Measurements from ENCODE around the gene PANK4. TPM values are rescaled to one million over a fixed set of nuclear protein-coding genes. Genes with fewer than 3 reads are reported as not detected.

PANK4 gene
- total and polyA plus RNA-seq, 9 of the 15 experiments (the other 6 are each of a cell fraction or from before 2014, with no cell fraction given): 0.93 to 55.6 (median 31.5) TPM

- Histone ChIP-seq H3K9ac (ENCODE audit: insufficient read depth in 1 of 2, low read depth in 2 of 2, low read length in 2 of 2) (no peak overlapping the region), H3K9me1 (ENCODE audit: control insufficient read depth, insufficient read depth, low read length) (no peaks in the 10 kb centered on the region), H3K79me2 (ENCODE audit: control insufficient read depth, insufficient read depth, low read length) (no peaks in the 10 kb centered on the region), H3K4me1 (replicated peaks in 1 of 2; ENCODE audit: control insufficient read depth in 2 of 2, insufficient read depth in 2 of 2, low read length in 2 of 2) (peaks cover 10 to 63% of the 10 kb centered on the region in 2 experiments; a peak in 4 of 5 replicates), H3K4me2 (ENCODE audit: insufficient read depth, low read length) (no peak overlapping the region), H3K4me3 (no peak overlapping the region), H3K27ac (ENCODE audit: extremely low read depth, low read depth, low read length) (no peak overlapping the region), H2AFZ (ENCODE audit: low read depth, low read length) (no peak overlapping the region), H3K9me3 (replicated peaks; ENCODE audit: control insufficient read depth, insufficient read depth, low read depth, low read length) (no peaks in the 10 kb centered on the region), H3K36me3 (ENCODE audit: control insufficient read depth, insufficient read depth, low read length) (no peaks in the 10 kb centered on the region), H3K27me3 (ENCODE audit: control insufficient read depth in 2 of 2, insufficient read depth in 2 of 2, low read length in 2 of 2) (peaks cover 29 to 44% of the 10 kb centered on the region in 2 experiments), H4K20me1 (replicated peaks; ENCODE audit: control insufficient read depth, insufficient read depth, low read length) (no peaks in the 10 kb centered on the region)
- TF ChIP-seq CTCFL (IDR thresholded peaks at IDR 0.05; ENCODE audit: borderline replicate concordance, insufficient read depth, low read depth, low read length, poor library complexity, severe bottlenecking) (no peak), ZKSCAN1 (IDR thresholded peaks at IDR 0.05; ENCODE audit: low read depth, low read length) (no peak)
- TF ChIP-seq, protein P1, sequence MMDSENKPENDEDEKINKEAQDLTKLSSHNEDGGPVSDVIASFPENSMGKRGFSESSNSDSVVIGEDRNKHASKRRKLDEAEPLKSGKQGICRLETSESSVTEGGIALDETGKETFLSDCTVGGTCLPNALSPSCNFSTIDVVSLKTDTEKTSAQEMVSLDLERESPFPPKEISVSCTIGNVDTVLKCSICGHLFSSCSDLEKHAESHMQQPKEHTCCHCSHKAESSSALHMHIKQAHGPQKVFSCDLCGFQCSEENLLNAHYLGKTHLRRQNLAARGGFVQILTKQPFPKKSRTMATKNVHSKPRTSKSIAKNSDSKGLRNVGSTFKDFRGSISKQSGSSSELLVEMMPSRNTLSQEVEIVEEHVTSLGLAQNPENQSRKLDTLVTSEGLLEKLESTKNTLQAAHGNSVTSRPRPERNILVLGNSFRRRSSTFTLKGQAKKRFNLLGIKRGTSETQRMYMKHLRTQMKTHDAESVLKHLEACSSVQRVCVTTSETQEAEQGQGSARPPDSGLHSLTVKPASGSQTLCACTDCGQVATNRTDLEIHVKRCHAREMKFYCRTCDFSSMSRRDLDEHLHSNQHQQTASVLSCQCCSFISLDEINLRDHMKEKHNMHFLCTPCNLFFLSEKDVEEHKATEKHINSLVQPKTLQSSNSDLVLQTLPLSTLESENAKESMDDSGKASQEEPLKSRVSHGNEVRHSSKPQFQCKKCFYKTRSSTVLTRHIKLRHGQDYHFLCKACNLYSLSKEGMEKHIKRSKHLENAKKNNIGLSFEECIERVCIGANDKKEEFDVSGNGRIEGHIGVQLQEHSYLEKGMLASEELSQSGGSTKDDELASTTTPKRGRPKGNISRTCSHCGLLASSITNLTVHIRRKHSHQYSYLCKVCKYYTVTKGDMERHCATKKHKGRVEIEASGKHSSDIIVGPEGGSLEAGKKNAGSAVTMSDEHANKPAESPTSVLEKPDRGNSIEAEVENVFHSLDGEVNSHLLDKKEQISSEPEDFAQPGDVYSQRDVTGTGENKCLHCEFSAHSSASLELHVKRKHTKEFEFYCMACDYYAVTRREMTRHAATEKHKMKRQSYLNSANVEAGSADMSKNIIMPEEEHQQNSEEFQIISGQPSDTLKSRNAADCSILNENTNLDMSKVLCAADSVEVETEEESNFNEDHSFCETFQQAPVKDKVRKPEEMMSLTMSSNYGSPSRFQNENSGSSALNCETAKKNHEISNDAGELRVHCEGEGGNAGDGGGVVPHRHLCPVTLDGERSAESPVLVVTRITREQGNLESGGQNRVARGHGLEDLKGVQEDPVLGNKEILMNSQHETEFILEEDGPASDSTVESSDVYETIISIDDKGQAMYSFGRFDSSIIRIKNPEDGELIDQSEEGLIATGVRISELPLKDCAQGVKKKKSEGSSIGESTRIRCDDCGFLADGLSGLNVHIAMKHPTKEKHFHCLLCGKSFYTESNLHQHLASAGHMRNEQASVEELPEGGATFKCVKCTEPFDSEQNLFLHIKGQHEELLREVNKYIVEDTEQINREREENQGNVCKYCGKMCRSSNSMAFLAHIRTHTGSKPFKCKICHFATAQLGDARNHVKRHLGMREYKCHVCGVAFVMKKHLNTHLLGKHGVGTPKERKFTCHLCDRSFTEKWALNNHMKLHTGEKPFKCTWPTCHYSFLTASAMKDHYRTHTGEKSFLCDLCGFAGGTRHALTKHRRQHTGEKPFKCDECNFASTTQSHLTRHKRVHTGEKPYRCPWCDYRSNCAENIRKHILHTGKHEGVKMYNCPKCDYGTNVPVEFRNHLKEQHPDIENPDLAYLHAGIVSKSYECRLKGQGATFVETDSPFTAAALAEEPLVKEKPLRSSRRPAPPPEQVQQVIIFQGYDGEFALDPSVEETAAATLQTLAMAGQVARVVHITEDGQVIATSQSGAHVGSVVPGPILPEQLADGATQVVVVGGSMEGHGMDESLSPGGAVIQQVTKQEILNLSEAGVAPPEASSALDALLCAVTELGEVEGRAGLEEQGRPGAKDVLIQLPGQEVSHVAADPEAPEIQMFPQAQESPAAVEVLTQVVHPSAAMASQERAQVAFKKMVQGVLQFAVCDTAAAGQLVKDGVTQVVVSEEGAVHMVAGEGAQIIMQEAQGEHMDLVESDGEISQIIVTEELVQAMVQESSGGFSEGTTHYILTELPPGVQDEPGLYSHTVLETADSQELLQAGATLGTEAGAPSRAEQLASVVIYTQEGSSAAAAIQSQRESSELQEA (IDR thresholded peaks at IDR 0.05; ENCODE audit: low read depth): no peak
- ChIA-PET CTCF (ENCODE audit: low intra/inter-chr PET ratio) (no interaction called here), POLR2A (interaction anchor here (0.6 to 3.3 kb wide), 3 partner anchors 20 to 1060 kb away, joined by 3 to 13 read pairs (median 4); partner anchors contain the start of genes PRXL2B and TPRG1L)
- DNase-seq (ENCODE audit: extremely low read depth in 1 of 4, low spot score in 3 of 4) (no peak), ATAC-seq (no peak), FAIRE-seq (no peak)
- WGBS (ENCODE audit: insufficient coverage, low coverage, missing lambda C conversion rate): 17% methylated on average over 20 of the region's 20 CpGs
- intact Hi-C loops (cut with micrococcal nuclease): no loop called here
- in situ Hi-C loops (cut with MboI): no loop called here
- BruUV-seq (replicated peaks): no TSS peak
These were observed 37.8 kb upstream of the PANK4 start for GRCh38 chr1:2564006-2564814.
